Duodenal mucosa (tissue), 2 donors: ENCODE measurements around the gene ADH7.
"Not testable (repeated sequence)": the region's sequence is repeated elsewhere in the genome, so short reads cannot be mapped to it uniquely, and the experiment has no call there.

ENCODE experiments used
- H3K27ac ChIP-seq: one replicate; pipeline ENCODE4 v1.7.0; 2013; ENCODE audit warnings: low read depth, low read length
- H3K27me3 ChIP-seq, 2 donors: one replicate each; pipeline ENCODE4 v1.7.0; 2013; ENCODE audit warnings: low read length in 2 of 2, control low read depth in 1 of 2; ENCODE audit not compliant: insufficient read depth in 2 of 2, control insufficient read depth in 1 of 2
- H3K36me3 ChIP-seq, 2 donors: one replicate each; pipeline ENCODE4 v1.7.0; 2013; ENCODE audit warnings: low read length in 2 of 2, control low read depth in 1 of 2; ENCODE audit not compliant: insufficient read depth in 2 of 2, control insufficient read depth in 1 of 2
- H3K4me1 ChIP-seq, 2 donors: one replicate each; pipeline ENCODE4 v1.7.0; 2013; ENCODE audit warnings: low read length in 2 of 2, control low read depth in 1 of 2; ENCODE audit not compliant: insufficient read depth in 2 of 2, control insufficient read depth in 1 of 2
- H3K4me3 ChIP-seq, 2 donors: one replicate each; pipeline ENCODE4 v1.7.0; 2013; ENCODE audit warnings: low read length in 2 of 2, low read depth in 1 of 2
- H3K9ac ChIP-seq, 2 donors: one replicate each; pipeline ENCODE4 v1.7.0; 2013; ENCODE audit warnings: low read length in 2 of 2, low read depth in 1 of 2
- H3K9me3 ChIP-seq, 2 donors: one replicate each; pipeline ENCODE4 v1.7.0; 2013; ENCODE audit warnings: low read length in 2 of 2, control low read depth in 1 of 2; ENCODE audit not compliant: control insufficient read depth in 1 of 2

Gene ADH7

DNA sequence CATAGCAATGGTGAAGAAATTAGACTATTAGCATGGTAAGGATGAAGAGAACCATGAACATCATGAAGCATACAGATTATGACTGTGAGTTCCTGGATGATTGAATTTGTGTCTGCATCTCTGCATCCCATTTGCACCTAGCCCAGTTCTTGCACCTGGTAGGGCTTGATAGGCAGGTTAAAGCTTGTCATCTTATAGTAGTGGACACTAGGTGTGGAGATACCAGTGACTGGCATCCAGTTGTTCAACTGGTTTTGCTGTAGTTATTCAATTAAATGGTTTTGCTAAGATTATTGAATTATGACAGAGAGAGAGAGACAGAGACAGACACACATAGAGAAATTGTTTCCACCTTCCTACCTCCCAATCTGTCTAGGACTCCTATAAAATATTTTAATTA is 5.0 kb downstream of the ADH7 start:
- Histone ChIP-seq H3K27ac (no peak overlapping the region), H3K4me3 (no peak overlapping the region), H3K9ac (no peak overlapping the region), H3K9me3 (no peaks in the 10 kb centered on the region), H3K36me3 (no peaks in the 10 kb centered on the region), H3K4me1 (no peaks in the 10 kb centered on the region), H3K27me3 (no peaks in the 10 kb centered on the region)

DNA sequence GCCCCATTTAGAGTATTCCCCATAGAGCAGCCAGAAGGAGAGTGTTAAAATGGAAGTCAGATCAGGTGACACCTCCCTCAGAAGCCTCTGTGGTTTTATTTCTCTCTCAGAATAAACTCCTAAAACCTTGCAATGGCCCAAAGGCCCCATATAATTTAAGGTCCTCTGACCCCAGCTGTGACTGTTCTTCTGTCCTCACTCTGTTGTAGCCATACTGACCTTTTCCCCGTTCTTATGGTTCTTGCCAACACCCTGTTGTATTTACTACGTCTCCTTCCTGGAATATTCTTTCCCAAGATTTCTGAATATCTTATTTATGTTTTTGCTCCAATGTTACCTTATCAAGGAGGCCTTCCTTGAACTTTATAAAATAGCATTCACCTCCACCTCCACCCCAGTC is 18.0 kb downstream of the ADH7 start:
- Histone ChIP-seq H3K36me3 (no peaks in the 10 kb centered on the region), H3K9ac (no peak overlapping the region), H3K4me1 (peaks cover 11 to 14% of the 10 kb centered on the region in 2 donors), H3K27ac (no peak overlapping the region), H3K9me3 (no peaks in the 10 kb centered on the region), H3K27me3 (no peaks in the 10 kb centered on the region), H3K4me3 (no peak overlapping the region)

- H3K4me3 ChIP-seq, H3K36me3 ChIP-seq, H3K9me3 ChIP-seq, H3K27ac ChIP-seq, H3K9ac ChIP-seq, H3K27me3 ChIP-seq: not testable (repeated sequence)
- peaks cover 11 to 14% of the 10 kb centered on the region in 2 donors for H3K4me1 ChIP-seq
These were observed 19.4 kb downstream of the ADH7 start for GRCh38 chr4:99415762-99416161.

DNA sequence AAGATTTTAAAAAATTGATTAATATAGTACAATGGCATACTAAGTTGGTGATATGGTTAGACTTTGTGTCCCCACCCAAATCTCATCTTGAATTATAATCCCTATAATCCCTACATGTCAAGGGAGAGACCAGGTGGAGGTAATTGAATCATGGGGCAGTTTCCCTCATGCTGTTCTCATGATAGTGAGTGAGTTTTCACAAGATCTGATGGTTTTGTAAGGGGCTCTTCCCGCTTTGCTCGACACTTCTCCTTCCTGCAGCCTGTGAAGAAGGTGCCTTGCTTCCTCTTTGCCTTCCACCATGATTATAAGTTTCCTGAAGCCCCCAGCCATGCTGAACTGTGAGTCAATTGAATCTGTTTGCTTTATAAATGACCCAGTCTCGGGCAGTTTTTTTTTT is 20.2 kb downstream of the ADH7 start:
- H3K9me3 ChIP-seq, H3K27ac ChIP-seq, H3K4me3 ChIP-seq, H3K9ac ChIP-seq, H3K27me3 ChIP-seq, H3K36me3 ChIP-seq: not testable (repeated sequence)
- H3K4me1 ChIP-seq: peaks cover 11 to 14% of the 10 kb centered on the region in 2 donors

DNA sequence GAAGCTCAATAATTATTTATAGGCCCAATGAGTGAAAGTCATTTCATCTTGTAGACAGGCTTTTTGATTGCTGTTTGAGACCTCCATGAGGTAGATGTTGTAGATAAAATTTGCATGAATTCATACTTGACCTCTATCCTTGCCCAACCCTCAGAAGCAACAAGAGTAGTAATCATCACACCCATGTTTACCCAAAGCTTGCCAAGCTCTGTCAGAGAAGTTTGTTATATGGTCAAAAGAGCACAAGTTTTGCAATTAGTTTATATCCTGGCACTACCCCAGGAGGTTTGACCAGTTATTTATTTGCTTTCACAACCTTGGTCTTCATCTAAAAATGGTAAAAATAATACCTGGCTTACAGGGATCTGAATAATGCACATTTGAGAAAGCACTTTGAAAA is 20.7 kb downstream of the ADH7 start:
- Histone ChIP-seq H3K27ac (no peak overlapping the region), H3K9ac (no peak overlapping the region), H3K4me3 (no peak overlapping the region)

DNA sequence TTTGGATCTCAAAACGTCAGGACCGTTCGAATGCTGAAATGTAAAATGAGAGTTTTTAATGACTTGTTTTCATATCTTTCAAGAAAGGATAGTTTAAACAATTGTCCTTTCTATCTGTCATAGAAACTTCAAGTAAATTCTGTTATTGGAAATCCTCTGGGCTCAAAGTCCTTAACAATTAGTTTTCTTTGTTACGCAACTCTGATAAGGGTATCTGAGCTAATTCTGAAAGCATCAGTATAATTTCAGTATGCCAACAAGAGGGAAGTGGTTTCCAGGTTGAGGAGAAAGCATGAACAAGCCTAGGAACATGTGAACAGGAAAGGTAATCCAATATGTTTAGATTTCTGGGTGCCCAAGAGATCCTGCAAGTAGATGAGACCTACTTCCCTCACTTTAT is 22.0 kb downstream of the ADH7 start:
- Histone ChIP-seq H3K36me3 (no peaks in the 10 kb centered on the region), H3K27me3 (no peaks in the 10 kb centered on the region), H3K4me1 (peaks cover 11 to 14% of the 10 kb centered on the region in 2 donors), H3K9ac (no peak overlapping the region), H3K4me3 (no peak overlapping the region), H3K9me3 (no peaks in the 10 kb centered on the region), H3K27ac (no peak overlapping the region)

More for the DNA sequence above, 20.7 kb downstream of the ADH7 start:
- H3K4me1 ChIP-seq: peaks cover 11 to 14% of the 10 kb centered on the region in 2 donors
- H3K36me3 ChIP-seq: no peaks in the 10 kb centered on the region
- no peaks in the 10 kb centered on the region for H3K9me3 ChIP-seq
- no peaks in the 10 kb centered on the region for H3K27me3 ChIP-seq

DNA sequence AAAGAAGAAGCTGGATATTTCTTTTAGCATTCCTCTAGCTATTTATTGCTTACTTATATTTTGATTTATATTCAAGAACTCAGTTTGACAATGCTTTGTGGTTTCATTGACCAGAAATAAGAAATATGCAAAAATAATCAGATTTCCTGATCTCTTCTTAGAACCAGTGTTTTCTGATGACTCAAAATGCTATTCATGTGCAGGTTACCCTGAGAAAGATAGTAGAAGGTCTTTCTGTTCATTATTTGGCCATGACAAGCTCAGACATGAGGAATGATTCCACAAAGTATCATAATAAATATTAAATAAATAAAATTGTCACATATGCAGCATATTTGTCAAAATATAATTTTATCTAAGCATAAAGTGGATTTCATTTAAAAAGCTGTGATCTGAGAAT is 24.1 kb downstream of the ADH7 start:
- Histone ChIP-seq H3K36me3 (no peaks in the 10 kb centered on the region), H3K27me3 (no peaks in the 10 kb centered on the region), H3K9me3 (no peaks in the 10 kb centered on the region), H3K4me3 (no peak overlapping the region), H3K9ac (no peak overlapping the region), H3K4me1 (peaks cover 11 to 14% of the 10 kb centered on the region in 2 donors), H3K27ac (no peak overlapping the region)

GRCh38 chr4:99410075-99410474 is 25.1 kb downstream of the ADH7 start:
- H3K27ac ChIP-seq: no peak overlapping the region

GRCh38 chr4:99408346-99408745 is 26.8 kb downstream of the ADH7 start:
- H3K4me1 ChIP-seq: peaks cover 20 to 22% of the 10 kb centered on the region in 2 donors
- H3K27ac ChIP-seq: no peak overlapping the region
- no peaks in the 10 kb centered on the region for H3K36me3 ChIP-seq

More at GRCh38 chr4:99410075-99410474, 25.1 kb downstream of the ADH7 start:
- H3K9ac ChIP-seq: no peak overlapping the region
- H3K9me3 ChIP-seq: no peaks in the 10 kb centered on the region
- H3K4me3 ChIP-seq: no peak overlapping the region
- H3K4me1 ChIP-seq: peaks cover 15 to 21% of the 10 kb centered on the region in 2 donors
- H3K36me3 ChIP-seq: no peaks in the 10 kb centered on the region
- H3K27me3 ChIP-seq: no peaks in the 10 kb centered on the region

GRCh38 chr4:99405433-99406115 is 29.6 kb downstream of the ADH7 start:
- Histone ChIP-seq H3K4me3 (no peak overlapping the region), H3K36me3 (no peaks in the 10 kb centered on the region), H3K9ac (no peak overlapping the region), H3K27ac (no peak overlapping the region), H3K9me3 (no peaks in the 10 kb centered on the region), H3K4me1 (peaks cover 20 to 29% of the 10 kb centered on the region in 2 donors), H3K27me3 (no peaks in the 10 kb centered on the region)

More at GRCh38 chr4:99408346-99408745, 26.8 kb downstream of the ADH7 start:
- no peak overlapping the region for H3K4me3 ChIP-seq
- H3K9ac ChIP-seq: no peak overlapping the region
- H3K9me3 ChIP-seq: no peaks in the 10 kb centered on the region
- H3K27me3 ChIP-seq: no peaks in the 10 kb centered on the region
